Psoas muscle (tissue), 8 donors: Measurements from ENCODE around the gene ADAT3. TPM values are rescaled to one million over a fixed set of nuclear protein-coding genes. Genes with fewer than 3 reads are reported as not detected.
"Not testable (repeated sequence)": the region's sequence is repeated elsewhere in the genome, so short reads cannot be mapped to it uniquely, and the experiment has no call there.

Source experiments
- ATAC-seq, 4 donors: fragments of 200-7000 bp; cut with Tn5 transposase; one replicate each; pipeline ENCODE4 v1.9.1; 2020; ENCODE audit warnings: moderate library complexity in 3 of 4, mild to moderate bottlenecking in 2 of 4
- DNase-seq, 2 donors: peaks; one replicate each; pipeline ENCODE4 v3.0.0-alpha.2; 2020
- H3K27ac ChIP-seq: fragments of 200-600 bp; one replicate; pipeline ENCODE4 v1.8.0; 2022
- H3K27me3 ChIP-seq, 3 donors: fragments of 200-600 bp in 1 of 3; one replicate each; pipeline versions ENCODE4 v1.6.1 to v1.8.0; 2013 to 2022; ENCODE audit warnings: low read length in 2 of 3, mild to moderate bottlenecking in 2 of 3, moderate library complexity in 1 of 3; ENCODE audit not compliant: insufficient read depth in 3 of 3
- H3K36me3 ChIP-seq, 2 donors: fragments of 200-600 bp in 1 of 2; one replicate each; pipeline versions ENCODE4 v1.6.1 to v1.8.0; 2013 to 2022; ENCODE audit warnings: low read depth in 1 of 2, mild to moderate bottlenecking in 1 of 2, moderate library complexity in 1 of 2; ENCODE audit not compliant: insufficient read depth in 1 of 2
- H3K4me1 ChIP-seq: fragments of 200-600 bp; one replicate; pipeline ENCODE4 v1.8.0; 2022
- H3K4me3 ChIP-seq: fragments of 200-600 bp; one replicate; pipeline ENCODE4 v1.8.0; 2022; ENCODE audit warnings: mild to moderate bottlenecking
- H3K9me3 ChIP-seq: fragments of 200-600 bp; one replicate; pipeline ENCODE4 v1.8.0; 2022
- CTCF ChIP-seq: fragments of 200-600 bp; IDR thresholded peaks from one replicate; pipeline ENCODE4 v1.8.0; 2022; ENCODE audit warnings: antibody characterized with exemption
- WGBS, 3 donors: extraction: QIAGEN DNeasy Blood & Tissue Kit; methylation state at CpG; one replicate each; pipeline versions ENCODE4 v1.1.6 to v1.1.7; 2013; 5-methylcytosine and 5-hydroxymethylcytosine counted together
- intact Hi-C, 2 donors: fragments of 100-400 bp; cut with DNase I; formaldehyde crosslinking; loops; one replicate each; pipeline versions ENCODE4 v1.11.0 to v1.14.2; 2022
- polyA plus RNA-seq, 3 donors: library from polyadenylated mRNA; stranded (reverse); fragments of 200-250 nt; gene quantifications; one replicate each; pipeline ENCODE4 v1.2.3, GENCODE V29; 2013
- total RNA-seq, 4 donors: library from RNA; stranded (reverse); fragmentation: NEBNext Ultra II Directional in 2 of 4; extraction: Animal tissue kit (Norgen Biotek cat#: 25700) in 2 of 4; gene quantifications; one replicate each; pipeline versions ENCODE4 v1.2.1 to v1.2.4, GENCODE V29; 2021 to 2023
- donor health status: healthy with polysubstance abuse.
- donor health status: DM: no; HTN: no; CAD: no; lungs with moderate emphysema.
- donor health status: Bipolar disorder and iron deficiency.
- donor health status: healthy.
- donor health status: DM: yes; HTN: yes; CAD: no.
- donor health status: DM: no; HTN: no; CAD: no.
- donor health status: DM: no; HTN: no; CAD: no.
- donor health status: DM: yes; HTN: yes; CAD: no.

Gene ADAT3
- total and polyA plus RNA-seq, 7 donors: 1.4 to 7.2 (median 2.2) TPM

GRCh38 chr19:1875646-1876495 lies 29.3 kb upstream of the ADAT3 start:
- Histone ChIP-seq H3K4me3 (peak overlapping the region; percentile 97), H3K27ac (peak overlapping the region; percentile 100), H3K36me3 (peaks cover 0 to 12% of the 10 kb centered on the region in 2 donors), H3K27me3 (no peaks in the 10 kb centered on the region), H3K9me3 (no peaks in the 10 kb centered on the region), H3K4me1 (peaks cover 36% of the 10 kb centered on the region)
- intact Hi-C loops: no loop called here
- ATAC-seq (peak; percentile 96 to 98 (median 97)), DNase-seq (peak; percentile 93 to 96)
- 0 to 1% (median 0%) methylated on average over 64 to 87 of the region's 87 CpGs for WGBS, 3 donors
- TF ChIP-seq CTCF: peak; percentile 4

- H3K27me3 ChIP-seq, H3K9me3 ChIP-seq, DNase-seq, H3K36me3 ChIP-seq, intact Hi-C loops: not testable (repeated sequence)
- peaks cover 36% of the 10 kb centered on the region for H3K4me1 ChIP-seq
- 32 to 44% (median 40%) methylated on average over 42 to 48 of the region's 53 CpGs for WGBS, 3 donors
- peak overlapping the region; percentile 97 for H3K4me3 ChIP-seq
- ATAC-seq: peak in 1 of 4 donors; percentile 14
- peak overlapping the region; percentile 100 for H3K27ac ChIP-seq
Measured at GRCh38 chr19:1876496-1877279, 28.5 kb upstream of the ADAT3 start.

- ATAC-seq, DNase-seq, H3K27ac ChIP-seq, intact Hi-C loops, H3K9me3 ChIP-seq, H3K4me3 ChIP-seq, H3K27me3 ChIP-seq, H3K36me3 ChIP-seq: not testable (repeated sequence)
- peaks cover 38% of the 10 kb centered on the region for H3K4me1 ChIP-seq
- WGBS, 3 donors: 68 to 78% (median 77%) methylated on average over 30 to 37 of the region's 47 CpGs
Measured at GRCh38 chr19:1877280-1877660, 27.9 kb upstream of the ADAT3 start.

- H3K4me3 ChIP-seq, ATAC-seq, H3K36me3 ChIP-seq, intact Hi-C loops, H3K9me3 ChIP-seq, H3K27ac ChIP-seq, DNase-seq, H3K27me3 ChIP-seq: not testable (repeated sequence)
- peaks cover 37% of the 10 kb centered on the region for H3K4me1 ChIP-seq
- 38 to 50% (median 43%) methylated on average over 6 to 8 of the region's 8 CpGs for WGBS, 3 donors
Measured at GRCh38 chr19:1878583-1878982, 26.6 kb upstream of the ADAT3 start.

GRCh38 chr19:1879982-1880381 lies 25.2 kb upstream of the ADAT3 start:
- H3K27ac ChIP-seq, ATAC-seq, H3K9me3 ChIP-seq, H3K36me3 ChIP-seq, H3K4me3 ChIP-seq, H3K27me3 ChIP-seq, DNase-seq, intact Hi-C loops: not testable (repeated sequence)
- WGBS, 3 donors: 83 to 84% (median 83%) methylated on average over 13 to 17 of the region's 17 CpGs
- H3K4me1 ChIP-seq: peaks cover 35% of the 10 kb centered on the region

GRCh38 chr19:1880611-1881392 lies 24.4 kb upstream of the ADAT3 start:
- H3K27ac ChIP-seq: peak overlapping the region; percentile 23
- peak overlapping the region; percentile 97 for H3K4me3 ChIP-seq
- WGBS, 3 donors: 75 to 86% (median 79%) methylated on average over 25 to 32 of the region's 35 CpGs
- intact Hi-C loops: no loop called here
- H3K9me3 ChIP-seq: no peaks in the 10 kb centered on the region
- no peaks in the 10 kb centered on the region for H3K27me3 ChIP-seq
- no peak for TF ChIP-seq CTCF
- no peak for ATAC-seq
- H3K4me1 ChIP-seq: peaks cover 34% of the 10 kb centered on the region
- DNase-seq: no peak
- peaks cover 0 to 2% of the 10 kb centered on the region in 2 donors for H3K36me3 ChIP-seq

- ATAC-seq, DNase-seq: not testable (repeated sequence)
- peaks cover 30% of the 10 kb centered on the region for H3K4me1 ChIP-seq
Measured at GRCh38 chr19:1881393-1882088, 23.7 kb upstream of the ADAT3 start.

More at GRCh38 chr19:1881393-1882088, 23.7 kb upstream of the ADAT3 start:
- intact Hi-C loops, H3K9me3 ChIP-seq, H3K27me3 ChIP-seq, H3K36me3 ChIP-seq: not testable (repeated sequence)
- peak overlapping the region; percentile 84 for H3K27ac ChIP-seq
- peak overlapping the region; percentile 97 for H3K4me3 ChIP-seq
- WGBS, 3 donors: 57 to 68% (median 62%) methylated on average over 12 to 40 of the region's 44 CpGs
